Fibroblast of mammary gland (primary cell): ENCODE results near the gene ZNF287.
"Not testable (repeated sequence)": the region's sequence is repeated elsewhere in the genome, so short reads cannot be mapped to it uniquely, and the experiment has no call there.

Experiments
- DNase-seq: peaks from one replicate; pipeline ENCODE4 v3.0.0-alpha.2; 2010; ENCODE audit warnings: low read depth
- H3K4me3 ChIP-seq: 2 replicates; pipeline ENCODE4 v1.5.1; 2011; ENCODE audit warnings: low read depth, mild to moderate bottlenecking, low read length, moderate library complexity; ENCODE audit not compliant: control insufficient read depth
- TF ChIP-seq, protein P1 (sequence below): conservative IDR thresholded peaks from 2 replicates; pipeline ENCODE4 v1.5.1; 2011; ENCODE audit warnings: low read depth, low read length, inconsistent platforms; ENCODE audit not compliant: control insufficient read depth, insufficient read depth

The ZNF287 gene

DNA sequence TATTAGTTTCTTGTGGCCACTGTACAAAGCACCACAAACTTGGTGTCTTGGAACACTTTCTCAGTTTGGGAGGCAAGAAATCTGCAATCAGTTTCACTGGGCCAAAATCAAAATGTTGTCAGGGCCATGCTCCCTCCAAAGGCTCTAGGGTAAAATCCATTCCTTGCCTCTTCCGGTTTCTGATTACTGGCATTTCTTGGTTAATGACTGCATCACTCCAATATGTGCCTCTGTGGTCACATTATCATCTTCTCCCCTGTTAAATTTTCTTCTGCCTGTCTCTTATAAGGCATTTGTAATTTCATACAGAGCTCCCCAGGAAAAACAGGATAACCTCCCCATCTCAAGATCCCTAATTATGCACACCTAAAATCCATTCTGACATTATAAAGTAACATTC is 34.8 kb downstream of the ZNF287 start:
- TF ChIP-seq, protein P1, sequence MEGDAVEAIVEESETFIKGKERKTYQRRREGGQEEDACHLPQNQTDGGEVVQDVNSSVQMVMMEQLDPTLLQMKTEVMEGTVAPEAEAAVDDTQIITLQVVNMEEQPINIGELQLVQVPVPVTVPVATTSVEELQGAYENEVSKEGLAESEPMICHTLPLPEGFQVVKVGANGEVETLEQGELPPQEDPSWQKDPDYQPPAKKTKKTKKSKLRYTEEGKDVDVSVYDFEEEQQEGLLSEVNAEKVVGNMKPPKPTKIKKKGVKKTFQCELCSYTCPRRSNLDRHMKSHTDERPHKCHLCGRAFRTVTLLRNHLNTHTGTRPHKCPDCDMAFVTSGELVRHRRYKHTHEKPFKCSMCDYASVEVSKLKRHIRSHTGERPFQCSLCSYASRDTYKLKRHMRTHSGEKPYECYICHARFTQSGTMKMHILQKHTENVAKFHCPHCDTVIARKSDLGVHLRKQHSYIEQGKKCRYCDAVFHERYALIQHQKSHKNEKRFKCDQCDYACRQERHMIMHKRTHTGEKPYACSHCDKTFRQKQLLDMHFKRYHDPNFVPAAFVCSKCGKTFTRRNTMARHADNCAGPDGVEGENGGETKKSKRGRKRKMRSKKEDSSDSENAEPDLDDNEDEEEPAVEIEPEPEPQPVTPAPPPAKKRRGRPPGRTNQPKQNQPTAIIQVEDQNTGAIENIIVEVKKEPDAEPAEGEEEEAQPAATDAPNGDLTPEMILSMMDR: no peak
- no peak for DNase-seq
- H3K4me3 ChIP-seq: no peak overlapping the region

DNA sequence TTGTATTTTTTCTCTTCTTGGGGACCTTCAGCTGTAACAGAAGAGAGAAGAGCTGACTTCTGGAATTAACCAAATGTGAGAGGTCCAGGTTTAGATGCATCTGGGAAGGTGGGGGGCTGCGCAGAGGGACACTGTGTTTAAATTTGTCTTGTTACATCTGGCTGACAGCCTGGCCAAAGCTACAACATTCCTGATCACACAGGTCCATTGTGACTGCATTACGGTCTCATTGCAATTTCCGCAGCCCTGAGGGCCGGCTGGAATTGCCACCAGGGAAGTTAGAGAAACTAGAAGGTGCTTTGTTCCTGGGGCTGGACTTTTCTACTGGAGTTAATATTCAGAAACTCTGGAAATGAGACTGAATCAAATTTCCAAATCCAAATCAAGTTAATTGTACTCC is 39.1 kb downstream of the ZNF287 start:
- H3K4me3 ChIP-seq: no peak overlapping the region
- no peak for DNase-seq

DNA sequence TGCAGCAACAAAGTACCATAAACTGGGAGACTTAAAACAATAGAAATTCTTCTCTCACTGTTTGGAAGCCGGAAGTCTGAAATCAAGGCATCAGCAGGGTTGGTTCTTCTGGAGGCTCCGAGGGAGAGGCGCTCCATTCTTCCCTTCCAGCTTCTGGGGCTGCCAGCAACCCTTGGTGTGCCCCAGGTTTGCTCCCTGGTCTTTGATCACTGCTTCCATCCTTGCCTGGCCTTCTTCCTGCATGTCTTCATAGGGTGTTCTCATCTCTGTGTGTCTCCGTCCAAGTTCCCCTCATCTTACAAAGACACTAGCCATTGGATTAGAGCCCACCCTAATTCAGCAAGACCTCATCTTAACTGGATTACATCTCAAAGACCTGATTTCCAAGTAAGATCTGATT is 41.7 kb downstream of the ZNF287 start:
- H3K4me3 ChIP-seq: no peak overlapping the region
- TF ChIP-seq, protein P1: no peak
- no peak for DNase-seq

More for the DNA sequence above, 39.1 kb downstream of the ZNF287 start:
- TF ChIP-seq, protein P1: no peak

DNA sequence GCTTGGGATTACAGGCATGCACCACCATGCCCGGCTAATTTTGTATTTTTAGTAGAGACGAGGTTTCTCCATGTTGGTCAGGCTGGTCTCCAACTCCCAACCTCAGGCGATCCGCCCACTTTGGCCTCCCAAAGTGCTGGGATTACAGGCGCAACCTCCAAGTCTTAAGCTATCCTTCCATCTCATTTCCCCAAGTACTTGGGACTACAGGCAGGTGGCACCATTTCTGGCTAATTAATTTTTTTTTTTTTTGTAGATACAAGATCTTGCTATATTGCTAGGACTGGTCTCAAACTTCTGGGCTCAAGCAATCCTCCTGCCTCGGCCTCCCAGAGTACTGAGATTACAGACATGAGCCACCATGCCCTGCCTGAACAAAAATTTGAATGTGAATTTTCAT is 43.4 kb downstream of the ZNF287 start:
- DNase-seq, H3K4me3 ChIP-seq: not testable (repeated sequence)
- TF ChIP-seq, protein P1: peak; percentile 23

DNA sequence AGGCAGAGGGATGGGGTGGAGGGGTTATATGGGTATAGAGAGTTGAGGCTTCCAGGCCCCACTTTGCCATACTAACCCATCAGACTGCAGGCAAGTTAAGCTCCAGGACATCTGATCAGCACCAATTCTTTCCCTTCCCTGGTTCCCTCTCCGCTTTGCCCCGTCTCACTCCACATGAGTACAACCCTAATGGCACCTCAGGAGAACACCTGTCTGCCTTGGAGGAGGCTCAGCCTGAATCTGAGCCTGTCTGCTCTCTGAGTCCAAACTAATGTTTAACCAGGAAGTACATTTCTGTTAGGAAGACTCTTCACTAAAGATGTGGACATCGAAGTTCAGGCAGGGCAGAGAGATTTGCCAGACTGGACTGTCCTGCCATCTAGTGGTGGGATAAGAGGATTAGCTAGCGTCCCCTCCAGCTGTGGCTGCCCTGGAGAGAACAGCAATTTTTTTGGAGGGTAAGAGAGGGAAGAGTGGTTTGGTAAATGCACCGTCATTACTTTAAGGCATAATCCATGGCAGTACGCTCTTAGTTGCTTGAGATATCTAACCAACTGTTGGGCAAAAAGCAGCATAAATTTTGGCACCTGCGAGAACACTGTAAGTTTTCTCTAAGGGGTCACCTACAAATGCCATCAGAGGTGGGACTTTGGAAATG is 47.8 kb downstream of the ZNF287 start:
- no peak overlapping the region for H3K4me3 ChIP-seq
- DNase-seq: peak; percentile 92
- TF ChIP-seq, protein P1: peak; percentile 94

DNA sequence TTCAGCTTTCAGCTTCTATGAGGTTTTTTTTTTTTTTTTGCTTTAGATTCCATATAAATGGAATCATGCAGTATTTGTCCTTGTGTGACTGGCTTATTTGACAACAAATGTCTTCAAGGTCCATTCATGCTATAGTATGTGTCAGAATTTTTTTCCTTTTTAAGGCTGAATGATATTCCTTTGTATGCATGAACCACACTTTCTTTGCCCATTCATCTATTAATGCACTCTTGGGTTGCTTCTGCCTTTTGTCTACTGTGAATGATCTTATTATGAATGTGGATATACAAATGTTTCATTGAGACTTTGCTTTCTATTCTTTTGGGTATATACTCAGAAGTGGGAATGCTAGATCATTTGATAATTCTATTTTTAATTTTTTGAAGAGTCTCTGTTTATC is 50.0 kb downstream of the ZNF287 start:
- TF ChIP-seq, protein P1: no peak
- DNase-seq: no peak
- H3K4me3 ChIP-seq: no peak overlapping the region

DNA sequence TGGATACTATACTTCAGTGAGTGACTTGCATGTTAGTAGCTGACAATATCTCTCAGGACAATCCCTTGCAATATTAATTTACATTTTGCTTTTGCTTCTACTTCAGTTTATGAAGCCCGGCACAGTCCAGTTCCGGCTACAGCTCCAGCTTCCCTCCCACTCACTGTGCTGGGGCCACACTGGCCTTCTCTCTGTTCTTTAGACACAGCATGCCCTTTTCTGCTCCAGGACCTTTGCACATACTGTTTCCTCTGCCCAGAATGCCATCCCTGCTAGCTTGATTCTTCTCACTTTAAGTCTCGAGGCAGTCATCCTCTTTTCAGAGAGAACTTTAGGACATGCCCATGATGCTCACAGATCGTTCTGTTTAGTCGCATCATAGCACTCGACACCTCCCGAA is 51.5 kb downstream of the ZNF287 start:
- TF ChIP-seq, protein P1: no peak
- DNase-seq: no peak
- no peak overlapping the region for H3K4me3 ChIP-seq
